IMR-90 (cell line): ENCODE results near the gene EIF4G3.

Experiments used
- BHLHE40 ChIP-seq: fragments of 150-350 bp; IDR thresholded peaks from 2 replicates; pipeline ENCODE4 v1.6.1; 2016; ENCODE audit warnings: mild to moderate bottlenecking, low read depth, low read length
- CEBPB ChIP-seq: IDR thresholded peaks from 2 replicates; pipeline ENCODE4 v1.6.1; 2012; ENCODE audit warnings: low read depth, low read length, improper control_type of control experiment
- CHD1 ChIP-seq: IDR thresholded peaks from 2 replicates; pipeline ENCODE4 v1.6.1; 2012; ENCODE audit warnings: low read depth, low read length, improper control_type of control experiment
- FOS ChIP-seq: fragments of 150-350 bp; IDR thresholded peaks from 2 replicates; pipeline ENCODE4 v1.6.1; 2016; ENCODE audit warnings: low read depth, low read length
- NFE2L2 ChIP-seq: fragments of 150-350 bp; IDR thresholded peaks from 2 replicates; pipeline ENCODE4 v1.6.1; 2016; ENCODE audit warnings: low read depth, mild to moderate bottlenecking, low read length
- POLR2A ChIP-seq: IDR thresholded peaks from 2 replicates; pipeline ENCODE4 v1.6.1; 2012; ENCODE audit warnings: mild to moderate bottlenecking, low read depth, low read length
- RAD21 ChIP-seq: IDR thresholded peaks from 2 replicates; pipeline ENCODE4 v1.6.1; 2012; ENCODE audit warnings: low read length, improper control_type of control experiment
- RFX5 ChIP-seq: IDR thresholded peaks from 2 replicates; pipeline ENCODE4 v1.8.0; 2012; ENCODE audit warnings: low read depth, mild to moderate bottlenecking, low read length, moderate library complexity
- SMC3 ChIP-seq: fragments of 150-350 bp; IDR thresholded peaks from 2 replicates; pipeline ENCODE4 v1.6.1; 2016; ENCODE audit warnings: low read depth, mild to moderate bottlenecking, antibody characterized with exemption, low read length, moderate library complexity
- TF ChIP-seq, protein P1 (sequence below): conservative IDR thresholded peaks from 2 replicates; pipeline ENCODE4 v1.5.1; 2012; ENCODE audit warnings: mild to moderate bottlenecking, low read depth, low read length, improper control_type of control experiment
- TF ChIP-seq, protein P2 (sequence below): fragments of 150-350 bp; IDR thresholded peaks from 2 replicates; pipeline ENCODE4 v1.6.1; 2017; ENCODE audit warnings: mild to moderate bottlenecking, antibody characterized with exemption, low read length, low read depth
- TF ChIP-seq, protein P3 (sequence below): fragments of 150-350 bp; IDR thresholded peaks from 2 replicates; pipeline ENCODE4 v1.6.1; 2016; ENCODE audit warnings: low read depth, mild to moderate bottlenecking, low read length, moderate library complexity, borderline replicate concordance

DNA sequence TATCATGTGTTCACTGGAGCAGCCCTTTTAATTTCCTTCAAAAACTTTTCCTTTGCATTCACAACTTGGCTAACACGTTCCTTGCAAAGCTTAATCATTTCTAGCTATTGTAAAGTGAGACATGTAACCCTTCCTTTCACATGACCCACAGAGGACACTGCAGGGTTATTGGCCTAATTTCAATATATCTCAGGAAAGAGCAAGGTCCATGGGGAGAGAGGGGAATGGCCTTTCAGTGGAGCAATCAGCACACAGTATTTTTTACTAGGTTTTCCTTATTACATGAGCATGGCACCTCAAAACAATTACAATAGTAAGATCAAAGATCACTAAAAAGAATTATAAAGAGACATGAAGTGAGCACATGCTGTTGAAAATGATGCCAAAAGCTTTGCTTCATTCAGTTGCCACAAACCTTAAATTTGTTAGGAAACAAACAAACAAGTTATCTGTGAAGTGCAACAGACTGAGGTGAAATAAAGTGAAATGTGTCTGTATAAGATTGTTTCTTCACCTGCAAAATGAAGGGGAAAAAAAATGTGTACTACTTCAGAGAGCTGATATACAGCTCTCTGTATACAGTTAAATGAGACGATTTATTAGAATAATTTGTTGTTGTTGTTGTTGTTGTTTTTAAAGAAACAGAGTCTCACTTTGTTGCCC is 61.5 kb downstream of the EIF4G3 start:
- TF ChIP-seq, protein P1, sequence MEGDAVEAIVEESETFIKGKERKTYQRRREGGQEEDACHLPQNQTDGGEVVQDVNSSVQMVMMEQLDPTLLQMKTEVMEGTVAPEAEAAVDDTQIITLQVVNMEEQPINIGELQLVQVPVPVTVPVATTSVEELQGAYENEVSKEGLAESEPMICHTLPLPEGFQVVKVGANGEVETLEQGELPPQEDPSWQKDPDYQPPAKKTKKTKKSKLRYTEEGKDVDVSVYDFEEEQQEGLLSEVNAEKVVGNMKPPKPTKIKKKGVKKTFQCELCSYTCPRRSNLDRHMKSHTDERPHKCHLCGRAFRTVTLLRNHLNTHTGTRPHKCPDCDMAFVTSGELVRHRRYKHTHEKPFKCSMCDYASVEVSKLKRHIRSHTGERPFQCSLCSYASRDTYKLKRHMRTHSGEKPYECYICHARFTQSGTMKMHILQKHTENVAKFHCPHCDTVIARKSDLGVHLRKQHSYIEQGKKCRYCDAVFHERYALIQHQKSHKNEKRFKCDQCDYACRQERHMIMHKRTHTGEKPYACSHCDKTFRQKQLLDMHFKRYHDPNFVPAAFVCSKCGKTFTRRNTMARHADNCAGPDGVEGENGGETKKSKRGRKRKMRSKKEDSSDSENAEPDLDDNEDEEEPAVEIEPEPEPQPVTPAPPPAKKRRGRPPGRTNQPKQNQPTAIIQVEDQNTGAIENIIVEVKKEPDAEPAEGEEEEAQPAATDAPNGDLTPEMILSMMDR = no peak
- no peak for TF ChIP-seq SMC3
- TF ChIP-seq BHLHE40 = no peak
- no peak for TF ChIP-seq CEBPB
- TF ChIP-seq FOS = no peak
- TF ChIP-seq POLR2A = no peak
- TF ChIP-seq, protein P2, sequence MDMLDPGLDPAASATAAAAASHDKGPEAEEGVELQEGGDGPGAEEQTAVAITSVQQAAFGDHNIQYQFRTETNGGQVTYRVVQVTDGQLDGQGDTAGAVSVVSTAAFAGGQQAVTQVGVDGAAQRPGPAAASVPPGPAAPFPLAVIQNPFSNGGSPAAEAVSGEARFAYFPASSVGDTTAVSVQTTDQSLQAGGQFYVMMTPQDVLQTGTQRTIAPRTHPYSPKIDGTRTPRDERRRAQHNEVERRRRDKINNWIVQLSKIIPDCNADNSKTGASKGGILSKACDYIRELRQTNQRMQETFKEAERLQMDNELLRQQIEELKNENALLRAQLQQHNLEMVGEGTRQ = no peak
- TF ChIP-seq NFE2L2 = no peak
- TF ChIP-seq RAD21 = no peak
- no peak for TF ChIP-seq CHD1
- TF ChIP-seq, protein P3, sequence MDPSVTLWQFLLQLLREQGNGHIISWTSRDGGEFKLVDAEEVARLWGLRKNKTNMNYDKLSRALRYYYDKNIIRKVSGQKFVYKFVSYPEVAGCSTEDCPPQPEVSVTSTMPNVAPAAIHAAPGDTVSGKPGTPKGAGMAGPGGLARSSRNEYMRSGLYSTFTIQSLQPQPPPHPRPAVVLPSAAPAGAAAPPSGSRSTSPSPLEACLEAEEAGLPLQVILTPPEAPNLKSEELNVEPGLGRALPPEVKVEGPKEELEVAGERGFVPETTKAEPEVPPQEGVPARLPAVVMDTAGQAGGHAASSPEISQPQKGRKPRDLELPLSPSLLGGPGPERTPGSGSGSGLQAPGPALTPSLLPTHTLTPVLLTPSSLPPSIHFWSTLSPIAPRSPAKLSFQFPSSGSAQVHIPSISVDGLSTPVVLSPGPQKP = no peak
- no peak for TF ChIP-seq RFX5
